HG03108 (cell line): ENCODE results near the gene TBC1D2.
"Not testable (repeated sequence)": the region's sequence is repeated elsewhere in the genome, so short reads cannot be mapped to it uniquely, and the experiment has no call there.

Experiments used
- ATAC-seq: cut with Tn5 transposase; IDR thresholded peaks from one replicate; pipeline ENCODE4 v1.9.1; 2021; ENCODE audit warnings: moderate library complexity; ENCODE audit not compliant: unreplicated experiment

TBC1D2 gene

DNA sequence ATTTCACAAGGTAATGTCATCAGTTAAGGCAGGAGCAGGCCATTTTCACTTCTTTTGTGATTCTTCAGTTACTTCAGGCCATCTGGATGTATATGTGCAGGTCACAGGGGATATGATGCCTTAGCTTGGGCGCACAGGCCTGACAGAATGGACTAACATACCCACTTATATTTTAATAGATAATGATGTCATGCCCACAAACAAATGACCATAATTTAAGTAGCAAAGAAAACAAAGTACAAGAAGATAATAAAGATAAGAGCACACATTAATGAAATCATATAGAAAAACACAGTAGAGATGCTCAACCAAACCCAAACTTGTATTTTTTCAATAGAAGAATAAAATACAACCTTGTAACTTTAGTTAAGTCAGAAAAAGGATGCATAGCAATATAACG, 19.7 kb upstream of the TBC1D2 start:
- no peak for ATAC-seq

DNA sequence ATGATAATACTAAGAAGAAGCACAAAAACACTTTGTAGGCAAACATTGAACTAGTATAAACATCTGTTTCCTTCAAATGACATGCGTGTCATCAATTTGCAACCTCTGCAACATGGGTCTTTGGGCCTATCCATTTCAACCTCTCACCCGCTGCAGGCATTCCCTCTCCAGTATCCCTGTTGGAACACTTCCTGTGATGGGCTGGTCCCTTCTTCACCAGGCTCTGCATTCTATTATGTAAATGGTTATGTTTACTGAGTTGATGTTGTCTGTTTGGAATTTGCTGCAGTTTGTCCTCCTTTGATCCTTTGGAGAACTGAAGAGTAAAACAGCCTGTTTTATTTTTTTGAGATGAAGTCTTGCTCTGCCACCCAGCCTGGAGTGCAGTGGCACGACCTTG, 16.6 kb upstream of the TBC1D2 start:
- ATAC-seq, result no peak

DNA sequence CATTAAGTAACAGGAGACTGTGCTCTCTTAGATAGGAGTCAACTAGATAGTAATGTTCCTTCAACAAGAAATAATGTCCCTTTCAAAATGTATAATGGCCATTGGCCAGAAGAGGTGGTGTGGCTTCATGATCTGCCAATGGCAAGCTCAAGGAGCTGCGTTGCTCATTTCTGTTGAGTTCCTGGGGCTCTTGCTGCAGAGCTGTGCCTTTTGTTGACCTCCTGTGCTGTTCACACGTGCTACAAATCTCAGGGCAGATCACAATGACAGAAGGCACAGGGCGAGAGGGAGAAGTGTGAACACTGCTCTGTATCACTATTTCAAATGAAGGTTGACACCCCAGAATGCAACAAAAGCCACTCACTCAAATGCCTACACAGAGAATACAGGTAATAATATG, 16.0 kb upstream of the TBC1D2 start:
- no peak for ATAC-seq

DNA sequence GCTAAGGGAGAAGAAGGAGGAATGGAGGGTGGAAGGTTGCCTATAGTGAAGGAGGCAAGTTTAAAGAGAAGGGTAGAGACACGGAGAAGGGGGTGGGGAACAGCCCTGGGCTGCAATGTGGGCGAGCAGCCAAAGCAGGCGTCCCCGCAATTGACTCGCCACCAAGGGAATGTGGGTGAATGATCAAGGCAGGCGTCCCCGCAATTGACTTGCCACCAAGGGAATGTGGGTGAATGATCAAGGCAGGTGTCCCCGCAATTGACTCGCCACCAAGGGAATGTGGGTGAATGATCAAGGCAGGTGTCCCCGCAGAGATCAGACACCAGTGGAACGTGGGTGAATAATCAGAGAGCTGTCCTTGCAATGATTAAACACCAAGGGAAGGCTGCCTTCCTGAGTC, 14.8 kb upstream of the TBC1D2 start:
- not testable (repeated sequence) for ATAC-seq

DNA sequence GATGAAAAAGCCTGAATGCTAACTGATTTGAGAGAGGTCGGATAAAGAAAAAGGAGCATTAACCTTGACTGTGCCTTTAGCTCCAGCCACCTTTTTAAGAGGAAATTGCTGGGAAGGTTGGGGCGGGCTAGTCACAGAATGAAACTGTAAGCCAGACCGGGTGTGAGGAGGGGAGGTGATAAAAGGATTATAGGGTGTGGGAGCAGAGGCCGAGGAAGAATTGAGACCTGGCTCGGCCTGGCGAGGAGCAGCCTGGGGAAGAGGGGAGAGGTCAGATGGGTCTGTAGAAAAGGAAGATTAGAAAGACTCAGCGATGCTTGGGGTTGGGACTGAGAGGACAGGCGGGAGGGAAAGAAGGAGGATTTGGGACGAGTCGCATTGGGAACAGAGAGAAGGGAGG, 14.2 kb upstream of the TBC1D2 start:
- ATAC-seq, result not testable (repeated sequence)

DNA sequence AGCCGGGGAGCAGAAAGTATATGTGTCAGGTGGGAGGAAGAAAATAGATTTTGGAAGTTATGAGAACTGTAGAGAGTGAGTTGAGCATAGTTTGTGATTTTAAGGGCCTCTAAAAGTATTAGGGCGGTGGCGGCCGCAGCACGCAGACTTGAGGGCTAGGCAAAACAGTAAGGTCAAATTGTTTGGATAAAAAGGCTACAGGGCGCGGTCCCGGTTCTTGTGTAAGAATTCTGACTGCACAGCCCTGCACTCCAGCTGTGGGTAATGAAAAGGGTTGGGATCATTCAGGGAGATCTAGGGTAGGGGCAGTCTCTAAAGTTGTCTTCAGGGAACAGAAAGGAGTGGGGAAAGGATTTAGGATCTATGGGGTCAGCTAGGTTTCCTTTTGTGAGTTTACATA, 12.1 kb upstream of the TBC1D2 start:
- not testable (repeated sequence) for ATAC-seq

DNA sequence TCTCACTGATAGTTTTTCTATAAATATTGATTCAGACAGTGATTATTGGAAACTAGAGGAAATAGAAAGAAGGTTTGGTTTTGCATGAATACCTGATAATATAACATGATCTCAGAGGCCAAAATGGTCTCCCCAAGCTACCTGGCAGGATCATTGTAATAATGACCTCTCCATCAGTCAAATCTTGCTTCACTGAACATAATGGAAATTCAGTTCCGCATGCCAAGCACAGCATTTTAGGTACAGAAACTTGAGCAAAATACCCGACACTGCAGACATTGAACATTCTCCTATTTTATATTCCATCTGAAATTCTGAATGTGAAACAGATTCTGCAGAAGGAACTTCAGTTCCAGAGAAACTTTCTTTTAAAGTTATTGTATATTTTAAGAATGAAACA, 9.1 kb upstream of the TBC1D2 start:
- no peak for ATAC-seq

DNA sequence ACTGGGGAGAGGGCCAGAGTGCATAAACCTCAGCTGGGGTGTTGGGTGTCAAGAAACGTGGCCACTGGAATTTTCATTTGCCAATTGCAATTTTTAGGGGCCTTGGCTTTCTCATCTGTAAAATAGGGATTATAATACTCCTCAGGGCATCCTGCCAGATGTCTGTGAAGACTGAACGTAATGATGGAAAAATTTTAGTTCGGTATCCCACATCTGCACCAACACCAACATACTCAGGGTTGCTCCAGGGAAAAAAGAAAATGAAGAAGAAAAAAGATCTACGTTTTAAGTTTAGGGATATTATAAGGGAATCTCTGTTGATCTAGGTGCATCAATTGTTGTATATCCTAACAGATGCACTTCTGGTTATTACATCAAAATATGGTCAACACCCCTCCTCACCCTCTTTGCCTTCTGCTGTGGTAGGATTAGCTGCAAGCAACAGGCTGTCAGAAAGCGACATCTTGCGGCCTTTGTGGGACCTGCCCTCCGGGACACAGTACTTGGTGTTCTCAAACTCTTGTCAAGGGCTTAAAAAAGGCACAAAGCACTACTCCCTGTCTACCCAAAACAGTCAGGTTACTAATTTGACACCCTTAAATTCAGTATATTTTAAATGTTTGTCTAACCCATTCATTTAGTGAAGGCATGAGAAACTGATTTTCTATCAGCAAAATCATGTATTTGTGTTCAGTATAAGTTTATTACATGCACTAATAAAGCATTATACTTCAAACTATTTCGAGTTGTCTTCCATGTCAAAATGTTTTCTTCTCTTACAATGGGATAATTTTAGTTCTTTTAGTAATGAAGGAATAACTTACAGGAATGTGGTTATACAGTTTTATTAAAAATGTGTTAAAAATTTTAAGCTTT, 8.3 kb upstream of the TBC1D2 start:
- no peak for ATAC-seq

DNA sequence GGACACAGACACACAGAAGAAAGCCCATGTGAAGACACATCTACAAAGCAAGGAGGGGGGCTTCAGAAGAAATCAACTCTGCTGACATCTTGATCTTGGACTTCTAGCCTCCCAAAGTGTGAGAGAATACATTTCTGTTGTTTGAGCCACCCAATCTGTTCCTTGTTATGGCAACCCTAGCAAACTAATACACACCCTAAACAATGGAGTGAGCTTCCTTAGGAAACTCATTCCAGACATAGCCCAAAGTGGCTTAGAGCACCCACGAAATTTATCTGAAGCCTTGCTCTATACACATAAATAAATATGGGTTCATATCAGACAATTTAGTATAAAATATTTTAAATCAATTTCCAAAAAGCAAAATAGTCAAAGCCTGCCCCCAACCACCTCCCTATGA, 7.6 kb upstream of the TBC1D2 start:
- ATAC-seq, result no peak

DNA sequence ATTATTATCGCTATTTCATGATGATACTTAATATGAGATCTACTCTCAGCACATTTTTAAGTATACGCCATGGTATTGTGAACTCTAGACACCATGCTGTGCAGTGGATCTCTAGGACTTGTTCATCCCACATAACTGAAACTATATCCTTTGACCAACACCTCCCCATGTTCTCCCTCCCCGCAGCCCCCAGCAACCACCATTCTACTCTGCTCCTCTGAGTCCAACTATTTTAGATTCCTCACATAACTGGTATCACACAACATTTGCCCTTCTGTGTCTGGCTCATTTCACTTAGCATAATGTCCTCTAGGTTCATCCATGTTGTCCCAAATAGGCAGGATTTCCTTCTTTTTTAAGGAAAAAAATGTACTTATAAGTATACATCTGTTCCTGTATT, 6.6 kb upstream of the TBC1D2 start:
- no peak for ATAC-seq

DNA sequence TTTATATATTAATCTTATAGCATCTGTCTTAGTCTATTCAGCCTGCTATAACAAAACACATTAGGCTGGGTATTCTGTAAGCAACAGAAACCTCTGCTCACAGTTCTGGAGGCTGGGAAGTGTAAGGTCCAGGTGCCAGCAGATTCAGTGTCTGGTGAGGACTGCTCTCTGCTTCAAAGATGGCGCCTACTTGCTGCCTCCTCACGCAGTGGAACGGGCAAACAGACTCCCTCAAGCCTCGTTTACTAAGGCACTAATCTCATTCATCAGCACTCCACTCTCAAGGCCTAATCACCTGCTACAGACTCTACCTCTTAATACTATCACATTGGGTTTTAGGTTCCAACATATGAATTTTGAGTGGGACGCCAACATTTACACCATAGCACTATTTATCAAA, 5.2 kb upstream of the TBC1D2 start:
- no peak for ATAC-seq

DNA sequence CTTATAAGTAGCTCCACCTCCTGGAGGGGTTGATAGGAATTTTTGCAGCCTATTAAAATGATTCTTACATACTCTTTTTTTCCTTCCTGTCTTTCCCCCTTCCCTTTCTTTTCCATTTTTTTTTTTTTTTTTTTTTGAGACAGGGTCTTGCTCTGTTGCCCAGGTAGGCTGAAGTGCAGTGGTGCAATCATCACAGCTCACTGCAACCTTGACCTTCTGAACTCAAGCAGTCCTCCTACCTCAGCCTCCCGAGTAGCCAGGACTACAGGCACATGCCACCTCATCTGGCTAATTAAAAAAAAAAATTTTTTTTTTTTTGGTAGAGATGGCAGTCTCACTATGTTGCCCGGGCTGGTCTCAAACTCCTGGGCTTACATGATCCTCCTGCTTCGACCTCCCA, 4.3 kb upstream of the TBC1D2 start:
- no peak for ATAC-seq

DNA sequence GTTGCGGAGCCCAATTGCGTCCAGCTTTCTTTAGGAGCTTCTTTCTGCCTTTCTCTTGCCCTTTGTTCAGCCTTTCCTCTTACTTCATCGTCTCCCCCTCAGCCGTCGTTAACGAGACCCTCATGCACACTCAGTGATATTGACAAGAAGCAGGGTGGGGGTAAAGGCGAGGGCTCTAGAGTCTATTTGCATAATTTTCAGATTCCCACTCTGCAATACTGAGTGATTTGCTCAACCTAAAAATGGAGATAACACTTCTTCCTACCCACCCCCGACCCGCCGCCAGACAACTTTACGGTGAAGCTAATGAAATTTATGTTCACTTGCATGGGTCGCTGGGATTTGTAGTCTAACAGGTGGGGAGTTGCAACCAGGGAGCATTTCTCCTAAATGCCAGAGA, 1.3 kb upstream of the TBC1D2 start:
- no peak for ATAC-seq

DNA sequence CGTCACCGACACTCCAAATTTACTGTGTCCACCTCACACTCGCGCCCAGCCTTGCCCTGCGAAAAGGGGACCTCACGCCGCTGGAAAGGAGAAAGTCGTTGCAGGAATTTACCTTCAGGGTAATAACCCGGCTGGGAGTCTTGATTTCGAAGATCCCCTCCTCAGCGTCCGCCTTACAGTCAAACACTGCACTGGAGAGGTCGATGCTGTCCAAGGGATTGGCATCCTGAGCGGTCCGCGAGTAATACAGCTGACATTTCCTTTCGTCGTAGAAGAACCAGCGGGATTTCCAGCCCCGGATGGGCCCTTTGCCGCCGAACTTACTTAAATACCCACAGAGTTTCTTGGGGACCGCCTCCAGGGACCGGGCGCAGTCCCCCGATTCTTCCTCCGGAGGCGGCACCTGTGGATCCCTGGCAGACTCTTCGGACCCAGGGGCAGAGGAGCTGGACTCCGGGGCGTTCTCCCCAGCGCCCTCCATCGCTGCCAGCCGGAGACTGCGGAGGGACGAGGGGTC, 330 bp downstream of the TBC1D2 start:
- peak; percentile 20 for ATAC-seq

DNA sequence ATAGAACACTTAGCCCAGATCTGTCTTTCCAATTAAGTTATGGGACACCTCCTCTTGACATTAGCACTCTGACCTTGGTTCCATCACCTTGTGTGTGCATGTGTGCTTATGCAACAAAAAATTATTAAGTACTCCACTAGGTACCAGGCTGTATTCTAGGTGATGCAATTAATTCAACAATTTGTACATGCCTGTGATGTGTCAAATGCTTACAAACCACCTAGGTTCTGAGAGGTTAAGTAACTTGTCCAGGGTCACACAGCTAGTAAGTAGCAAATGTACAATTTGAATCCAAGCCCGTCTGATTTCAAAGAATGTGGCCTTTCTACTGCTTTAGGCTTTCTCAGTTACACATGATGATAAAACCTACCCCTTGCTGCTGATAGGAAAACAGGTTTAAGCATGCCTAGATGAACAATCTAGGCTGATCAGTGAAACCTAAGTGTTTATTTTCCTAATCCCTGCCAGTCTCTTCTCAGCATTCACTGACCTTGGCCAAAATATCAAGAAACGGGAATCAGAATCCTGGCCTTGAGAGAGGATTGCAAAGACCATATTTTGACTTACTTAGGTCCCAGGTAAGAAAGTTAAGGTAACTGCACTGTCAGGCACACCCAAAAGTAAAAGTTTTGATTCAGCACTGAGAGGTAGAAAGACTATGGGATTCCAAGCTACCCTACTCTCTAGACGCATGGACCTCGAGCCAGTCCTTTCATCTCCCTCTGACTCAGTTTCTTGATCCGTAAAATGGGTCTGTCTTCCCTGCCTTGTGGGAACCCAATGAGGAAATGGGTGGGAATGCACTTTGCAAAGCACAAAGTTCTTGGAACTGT, 1.0 kb downstream of the TBC1D2 start:
- no peak for ATAC-seq

DNA sequence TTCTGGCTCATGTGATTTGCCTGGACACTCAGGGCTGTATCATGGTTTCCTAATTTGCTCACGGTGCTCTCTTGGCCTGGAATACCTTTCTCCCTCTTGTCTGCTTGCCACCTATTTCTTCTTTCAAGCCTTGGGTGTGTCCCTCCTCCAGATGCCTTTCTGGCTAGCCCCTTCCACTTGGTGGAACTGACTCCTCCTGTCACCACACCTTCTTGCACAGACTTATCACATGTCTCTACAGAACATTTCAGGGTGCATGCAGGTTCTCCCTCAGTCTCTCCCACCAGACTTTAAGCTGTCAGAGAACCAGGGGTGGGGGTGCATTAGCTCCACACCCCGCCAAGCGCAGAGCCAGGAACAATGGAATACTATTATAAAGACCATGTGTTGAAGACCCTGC, 1.9 kb downstream of the TBC1D2 start:
- ATAC-seq, result no peak

DNA sequence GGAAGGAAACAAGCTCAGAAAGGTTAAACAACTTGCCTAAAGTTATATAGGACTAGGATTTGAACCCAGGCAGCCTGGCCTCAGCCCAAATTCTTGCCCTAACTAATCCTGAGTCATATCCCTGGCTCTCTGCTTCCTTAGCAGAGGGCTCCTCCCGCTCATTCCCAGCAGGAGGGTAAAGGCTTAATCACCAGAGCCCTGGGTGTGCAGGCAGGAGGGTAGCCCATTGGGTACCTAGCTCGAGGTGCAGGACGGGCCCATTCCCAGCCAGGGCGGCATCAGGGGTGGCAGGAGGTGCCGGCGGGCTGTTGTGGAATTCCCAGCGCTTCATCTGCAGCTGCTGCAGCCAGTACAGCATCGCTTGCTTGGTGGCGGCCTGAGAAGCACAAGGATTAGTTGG, 3.9 kb downstream of the TBC1D2 start:
- ATAC-seq, result no peak

DNA sequence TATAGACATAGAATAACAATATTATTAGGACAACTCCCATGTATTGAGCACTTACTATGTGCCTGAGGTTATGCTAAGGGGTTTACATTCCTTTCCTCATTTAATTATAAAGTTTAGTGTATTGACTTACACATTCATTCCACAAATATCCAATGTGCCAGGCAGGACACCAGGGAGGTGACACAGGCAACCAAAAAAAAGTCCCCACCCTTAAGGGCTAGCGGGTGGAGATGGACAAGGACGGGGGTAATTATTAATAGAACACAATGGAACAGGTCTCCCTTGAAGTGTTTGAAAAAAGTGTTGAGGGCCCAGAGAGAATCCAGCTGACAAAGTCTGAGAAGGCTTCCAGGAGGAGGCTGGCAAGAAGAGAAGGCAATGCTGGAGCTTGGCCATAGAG, 5.7 kb downstream of the TBC1D2 start:
- no peak for ATAC-seq

DNA sequence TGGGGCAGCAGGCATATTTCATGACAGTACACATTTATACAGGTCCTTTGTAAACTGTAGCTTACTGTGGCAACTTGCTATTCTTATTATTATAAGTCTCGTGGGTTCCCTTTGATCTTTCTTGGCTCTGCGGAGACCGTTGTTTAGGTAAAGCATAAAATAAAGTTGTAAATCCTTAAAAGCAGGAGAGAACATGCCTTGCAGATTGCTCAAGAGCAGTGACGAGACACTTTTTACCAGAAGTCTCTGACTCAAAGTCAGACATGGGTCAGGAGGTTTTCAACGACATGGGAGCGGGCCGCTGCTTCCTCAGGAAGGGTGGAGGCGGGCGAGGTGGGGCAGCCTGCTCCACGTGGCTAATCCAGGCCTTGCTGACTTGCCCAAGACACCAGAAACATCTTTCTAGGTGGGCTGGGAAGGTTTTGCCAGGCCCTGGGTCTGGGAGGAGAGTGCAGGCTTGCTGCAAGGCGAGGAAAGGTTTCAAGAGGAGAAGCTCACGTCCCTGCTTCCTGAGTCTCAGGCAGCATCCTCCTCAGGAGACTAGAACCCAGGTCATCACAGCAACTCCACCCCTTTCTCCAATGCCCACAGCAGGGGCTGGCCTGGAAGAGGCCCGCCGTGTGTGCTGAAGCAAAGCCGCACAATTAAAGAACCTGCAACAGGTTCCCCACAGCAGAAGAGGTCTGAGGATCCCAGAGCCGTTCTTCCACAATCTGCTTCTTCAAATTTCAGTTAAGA, 6.5 kb downstream of the TBC1D2 start:
- ATAC-seq, result no peak

DNA sequence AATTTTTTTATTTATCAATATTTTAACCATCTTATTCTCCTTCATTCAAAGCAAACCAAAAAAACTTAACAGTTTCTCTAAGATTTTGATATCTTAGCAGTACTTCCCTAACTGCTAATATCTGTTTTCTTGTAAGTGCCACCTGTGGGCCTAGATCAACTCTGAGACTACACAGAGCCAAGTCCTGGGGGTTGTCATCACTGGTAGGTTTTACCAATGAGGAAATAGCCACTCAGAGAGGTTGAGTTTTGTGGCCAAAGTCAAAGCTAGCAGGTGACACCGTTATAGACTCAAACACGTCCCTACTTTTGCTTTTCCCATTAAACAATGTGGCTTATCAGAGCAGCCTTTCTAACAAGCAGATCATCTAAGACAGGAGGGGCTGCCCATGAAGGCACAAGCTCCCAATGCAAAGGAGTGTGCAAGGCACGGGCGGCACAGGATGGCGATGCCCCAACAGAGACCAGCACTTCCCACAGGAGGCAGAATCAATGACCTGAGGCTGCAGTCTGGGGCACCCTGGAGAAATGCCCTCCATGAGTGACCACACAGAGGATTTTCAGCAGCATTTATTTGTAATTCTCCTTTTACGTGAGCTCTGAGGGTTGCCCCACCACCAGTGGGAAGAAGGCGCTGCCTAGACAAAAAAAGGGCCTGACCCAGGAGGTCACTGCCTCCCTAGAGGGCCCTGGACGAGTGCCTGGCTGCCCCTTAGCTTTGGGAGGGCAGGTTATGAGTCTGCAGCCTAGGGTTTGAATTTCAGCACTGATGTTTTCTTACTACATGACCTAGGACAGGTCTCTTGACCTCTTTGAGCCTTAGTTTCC, 7.4 kb downstream of the TBC1D2 start:
- ATAC-seq, result no peak
